ENCODE data around the gene RNU6-8.

The RNU6-8 gene

DNA sequence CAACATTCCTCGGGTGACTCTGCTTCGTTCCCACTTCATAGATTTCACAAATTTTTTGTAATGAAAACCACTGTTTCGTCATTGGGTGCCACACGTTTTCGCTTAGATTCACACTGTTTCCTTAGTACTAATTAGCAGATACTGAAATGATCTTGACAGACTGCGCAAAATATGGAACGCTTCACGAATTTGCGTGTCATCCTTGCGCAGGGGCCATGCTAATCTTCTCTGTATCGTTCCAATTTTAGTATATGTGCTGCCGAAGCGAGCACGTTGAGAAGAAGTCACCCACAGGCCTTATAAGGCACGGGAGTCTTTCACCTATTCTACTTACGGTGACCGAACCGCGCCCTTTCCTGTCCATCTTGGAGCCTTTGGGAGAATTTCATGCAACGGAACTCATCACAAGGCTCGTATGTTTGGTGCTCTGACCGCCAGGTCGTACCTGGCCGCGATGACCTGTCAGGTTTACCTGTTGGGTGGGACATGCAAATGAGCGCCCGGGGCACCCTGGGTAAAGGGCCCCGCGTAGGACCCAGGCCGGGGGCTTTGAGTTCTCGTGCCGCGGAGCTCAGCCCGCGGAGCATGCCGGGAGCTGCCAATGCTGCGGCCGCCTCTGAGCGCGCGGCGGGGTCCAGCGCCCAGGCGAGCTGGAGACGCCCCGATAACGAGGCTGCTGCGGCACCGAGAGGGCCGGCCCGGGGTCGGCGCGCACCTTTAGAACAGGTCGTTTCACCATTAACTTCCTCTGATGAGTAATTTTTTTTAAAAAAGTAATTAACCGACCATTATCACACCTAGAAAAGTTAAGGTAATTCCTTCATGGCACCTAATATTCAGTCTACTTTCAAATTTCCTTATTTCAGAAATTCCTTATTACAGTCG is at the start of gene RNU6-8:
TSS of gene RNU6-8 (minus strand) at position 272 of the 885 bp plus-strand sequence.
- DNase-seq, result peak; percentile 59 to 78 (median 71)

- peak; percentile 73 to 83 (median 77) for DNase-seq
Observed at GRCh38 chr14:32252030-32252670, 49.1 kb upstream of the RNU6-8 start.

- no peak for DNase-seq
Observed at GRCh38 chr14:32251530-32251929, 48.5 kb upstream of the RNU6-8 start.

GRCh38 chr14:32250681-32251080 is 47.6 kb upstream of the RNU6-8 start:
- DNase-seq, result no peak

DNA sequence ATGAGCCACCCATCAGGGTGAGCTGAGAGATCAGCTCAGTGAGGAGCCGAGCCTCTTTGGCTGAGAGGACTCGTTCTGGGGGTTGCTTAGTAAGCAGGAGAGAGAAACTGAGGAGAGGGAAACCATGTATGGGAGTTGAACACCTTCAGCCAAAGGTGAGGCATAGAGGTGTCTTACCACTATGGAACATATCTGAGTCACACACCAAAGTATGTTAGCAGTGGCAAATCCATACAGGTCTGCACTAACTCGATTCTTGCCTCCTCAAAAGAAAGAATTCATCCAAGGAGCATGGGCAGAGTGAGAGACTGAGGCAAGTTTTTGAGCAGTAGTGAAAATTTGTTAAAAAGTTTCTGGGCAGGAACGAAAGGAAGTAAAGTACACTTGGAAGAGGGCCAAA is 46.7 kb upstream of the RNU6-8 start:
- DNase-seq, result no peak

GRCh38 chr14:32249371-32249770 is 46.3 kb upstream of the RNU6-8 start:
- DNase-seq, result no peak

GRCh38 chr14:32246751-32247150 is 43.7 kb upstream of the RNU6-8 start:
- DNase-seq, result no peak

GRCh38 chr14:32244404-32244803 is 41.3 kb upstream of the RNU6-8 start:
- DNase-seq, result peak in 2 of 3 donors; percentile 16 to 29

DNA sequence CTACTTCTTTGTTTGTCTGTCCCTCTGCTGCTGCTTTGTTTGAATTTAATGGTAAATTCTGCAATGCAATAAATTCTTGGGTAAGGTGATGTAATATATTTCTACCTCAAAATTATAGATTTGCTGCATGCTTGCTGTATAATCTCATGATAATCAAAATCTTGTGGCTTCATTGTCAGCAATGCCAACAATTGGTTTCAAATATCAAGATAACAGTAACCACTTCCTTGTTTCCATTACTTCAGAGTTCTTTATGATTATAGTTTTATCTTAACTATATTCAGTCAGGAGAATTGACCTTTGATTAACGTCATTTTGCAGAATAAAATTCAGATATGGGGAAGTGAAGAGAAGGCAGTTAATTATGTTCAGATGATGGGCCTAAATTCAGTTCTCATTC is 30.2 kb upstream of the RNU6-8 start:
- no peak for DNase-seq

DNA sequence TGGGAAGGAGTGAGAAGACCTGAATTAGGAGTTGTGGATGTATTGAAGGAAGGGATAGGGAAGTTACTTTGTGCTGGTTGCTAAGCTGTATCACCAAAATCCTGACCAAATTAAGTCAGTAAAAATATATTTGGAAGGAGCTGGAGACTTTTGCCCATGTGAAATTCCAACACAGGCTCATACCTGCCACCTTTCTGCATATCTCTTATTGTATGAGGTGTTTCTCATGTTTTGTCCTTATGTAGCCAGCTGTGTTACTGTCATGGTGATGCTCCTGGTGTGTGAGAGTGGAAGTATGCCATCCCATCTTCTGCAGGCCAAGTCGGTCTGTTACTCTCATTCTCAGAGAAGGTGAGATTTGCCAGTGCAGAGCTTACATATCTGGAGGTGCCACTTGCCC is 29.4 kb upstream of the RNU6-8 start:
- no peak for DNase-seq

GRCh38 chr14:32230695-32231280 is 27.7 kb upstream of the RNU6-8 start:
- DNase-seq, result no peak

GRCh38 chr14:32230181-32230580 is 27.1 kb upstream of the RNU6-8 start:
- DNase-seq, result no peak

- DNase-seq, result no peak
Observed at GRCh38 chr14:32226056-32226455, 23.0 kb upstream of the RNU6-8 start.

- no peak for DNase-seq
Observed at GRCh38 chr14:32225378-32225920, 22.4 kb upstream of the RNU6-8 start.

GRCh38 chr14:32224737-32225377 is 21.8 kb upstream of the RNU6-8 start:
- DNase-seq, result peak; percentile 36 to 47 (median 44)

- no peak for DNase-seq
Observed at GRCh38 chr14:32217301-32217700, 14.2 kb upstream of the RNU6-8 start.

DNA sequence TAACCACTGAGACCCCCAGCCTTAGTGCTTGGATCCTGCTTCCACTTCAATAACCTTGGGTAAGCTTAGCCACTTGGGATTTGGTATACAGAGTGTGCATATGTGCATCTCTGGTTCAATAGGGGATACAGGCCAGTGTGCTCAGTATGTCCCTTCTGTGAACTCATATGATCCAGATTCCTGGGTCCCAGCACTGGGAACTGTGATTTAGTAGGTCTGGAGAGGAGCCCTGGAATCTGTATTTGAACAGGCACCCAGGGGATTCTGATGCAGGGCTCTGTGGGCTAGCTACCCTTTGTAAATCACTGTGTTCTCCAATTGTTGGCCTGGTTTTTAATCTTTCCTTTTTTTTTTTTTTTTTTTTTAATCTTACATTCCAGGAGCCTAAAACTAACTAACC is 9.8 kb upstream of the RNU6-8 start:
- DNase-seq, result no peak

GRCh38 chr14:32211068-32211404 is 8.0 kb upstream of the RNU6-8 start:
- no peak for DNase-seq

GRCh38 chr14:32209471-32209870 is 6.4 kb upstream of the RNU6-8 start:
- no peak for DNase-seq

DNA sequence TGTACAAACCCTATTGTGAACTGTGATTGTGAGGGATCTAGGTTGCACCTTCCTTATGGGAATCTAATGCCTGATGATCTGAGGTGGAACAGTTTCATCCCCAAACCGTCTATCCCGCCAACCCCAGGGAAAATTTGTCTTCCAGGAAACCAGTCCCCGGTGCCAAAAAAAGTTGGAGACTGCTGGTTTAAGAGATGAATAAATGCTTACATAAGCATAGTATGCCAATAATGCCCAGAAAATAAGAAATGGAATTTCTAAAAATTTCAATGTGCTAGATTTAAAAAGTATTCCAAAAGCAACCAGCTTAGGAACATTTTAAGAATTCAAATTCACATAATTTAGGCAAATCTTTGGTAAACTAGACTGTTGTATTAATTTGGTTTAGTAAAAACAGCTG is 5.4 kb upstream of the RNU6-8 start:
- no peak for DNase-seq

DNA sequence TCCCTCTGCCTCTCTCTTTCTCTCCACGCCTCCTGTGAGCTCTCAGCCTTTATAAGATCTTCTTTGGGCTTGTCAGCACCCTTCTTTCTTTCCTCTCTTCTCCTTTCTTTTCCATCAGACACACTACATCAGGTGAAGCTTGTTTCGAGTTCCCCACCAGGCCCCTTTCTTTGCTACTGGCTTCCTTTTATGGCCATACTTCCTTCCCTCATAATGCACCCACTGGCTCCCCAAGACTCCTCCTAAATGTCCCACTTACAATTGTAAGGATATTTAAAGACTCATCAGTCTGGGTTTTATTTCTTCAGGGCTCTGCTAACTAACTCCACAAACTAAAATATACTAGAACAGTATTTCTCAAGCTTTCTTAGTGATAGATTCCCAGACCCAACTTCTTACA is 3.5 kb upstream of the RNU6-8 start:
- no peak for DNase-seq

GRCh38 chr14:32205984-32206383 is 2.9 kb upstream of the RNU6-8 start:
- DNase-seq, result peak in 2 of 3 donors; percentile 46 to 66

DNA sequence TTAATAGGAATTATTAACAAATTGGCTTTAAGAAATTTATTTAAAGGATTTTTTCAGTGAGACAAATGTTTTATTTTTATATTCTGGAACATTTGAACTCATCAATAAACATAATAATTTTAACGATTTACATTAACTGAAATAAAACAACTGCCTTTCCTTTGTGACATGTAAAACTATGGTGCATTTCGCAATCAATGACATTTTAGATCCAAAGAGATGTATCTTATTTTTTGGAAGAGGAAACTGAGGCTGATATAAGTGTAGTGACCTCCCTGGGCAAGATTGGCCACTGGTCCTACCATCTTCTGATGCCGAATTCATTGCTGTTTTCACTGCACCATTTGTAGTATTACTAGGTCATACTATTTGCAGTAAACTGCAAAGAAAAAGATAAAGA is 2.5 kb upstream of the RNU6-8 start:
- DNase-seq, result no peak

All from suppressor macrophage treated with lipopolysaccharide for 1 hour (primary cell).